IMR-90 (cell line): ENCODE measurements around the gene NHSL2.

Source experiments
- CEBPB ChIP-seq: IDR thresholded peaks from 2 replicates; pipeline ENCODE4 v1.6.1; 2012; ENCODE audit warnings: low read depth, low read length, improper control_type of control experiment
- CTCF ChIP-seq: conservative IDR thresholded peaks from 2 replicates; pipeline ENCODE4 v1.5.1; 2012; ENCODE audit warnings: mild to moderate bottlenecking, low read depth, low read length, improper control_type of control experiment
- MXI1 ChIP-seq: IDR thresholded peaks from 2 replicates; pipeline ENCODE4 v1.6.1; 2012; ENCODE audit warnings: low read depth, mild to moderate bottlenecking, low read length, moderate library complexity, borderline replicate concordance
- POLR2A ChIP-seq: IDR thresholded peaks from 2 replicates; pipeline ENCODE4 v1.6.1; 2012; ENCODE audit warnings: mild to moderate bottlenecking, low read depth, low read length
- RAD21 ChIP-seq: IDR thresholded peaks from 2 replicates; pipeline ENCODE4 v1.6.1; 2012; ENCODE audit warnings: low read length, improper control_type of control experiment
- RFX5 ChIP-seq: IDR thresholded peaks from 2 replicates; pipeline ENCODE4 v1.8.0; 2012; ENCODE audit warnings: low read depth, mild to moderate bottlenecking, low read length, moderate library complexity

- TF ChIP-seq CTCF (no peak), POLR2A (no peak), RFX5 (no peak), RAD21 (no peak), CEBPB (no peak), MXI1 (no peak)
These were observed 210.7 kb downstream of the NHSL2 start for GRCh38 chrX:72121383-72121782.
